Activated CD4-positive, CD25-positive, alpha-beta regulatory T cell treated with anti-CD3 and anti-CD28 coated beads, Interleukin-2, amount 50 U/mL, for 72 hours (primary cell): ENCODE results near the gene NIPSNAP2.
"Not testable (repeated sequence)": the region's sequence is repeated elsewhere in the genome, so short reads cannot be mapped to it uniquely, and the experiment has no call there.

Experiments
- DNase-seq: peaks from one replicate; pipeline ENCODE4 v3.0.0; 2021

NIPSNAP2 gene

GRCh38 chr7:56048763-56049162 lies 84.4 kb downstream of the NIPSNAP2 start:
- not testable (repeated sequence) for DNase-seq
